Measurements from ENCODE around the gene CC2D1A. TPM values are rescaled to one million over a fixed set of nuclear protein-coding genes. Genes with fewer than 3 reads are reported as not detected.
"Not testable (repeated sequence)": the region's sequence is repeated elsewhere in the genome, so short reads cannot be mapped to it uniquely, and the experiment has no call there.

Gene CC2D1A
- total RNA-seq, 1 donor from 2014 or later, result 35.4 TPM

DNA sequence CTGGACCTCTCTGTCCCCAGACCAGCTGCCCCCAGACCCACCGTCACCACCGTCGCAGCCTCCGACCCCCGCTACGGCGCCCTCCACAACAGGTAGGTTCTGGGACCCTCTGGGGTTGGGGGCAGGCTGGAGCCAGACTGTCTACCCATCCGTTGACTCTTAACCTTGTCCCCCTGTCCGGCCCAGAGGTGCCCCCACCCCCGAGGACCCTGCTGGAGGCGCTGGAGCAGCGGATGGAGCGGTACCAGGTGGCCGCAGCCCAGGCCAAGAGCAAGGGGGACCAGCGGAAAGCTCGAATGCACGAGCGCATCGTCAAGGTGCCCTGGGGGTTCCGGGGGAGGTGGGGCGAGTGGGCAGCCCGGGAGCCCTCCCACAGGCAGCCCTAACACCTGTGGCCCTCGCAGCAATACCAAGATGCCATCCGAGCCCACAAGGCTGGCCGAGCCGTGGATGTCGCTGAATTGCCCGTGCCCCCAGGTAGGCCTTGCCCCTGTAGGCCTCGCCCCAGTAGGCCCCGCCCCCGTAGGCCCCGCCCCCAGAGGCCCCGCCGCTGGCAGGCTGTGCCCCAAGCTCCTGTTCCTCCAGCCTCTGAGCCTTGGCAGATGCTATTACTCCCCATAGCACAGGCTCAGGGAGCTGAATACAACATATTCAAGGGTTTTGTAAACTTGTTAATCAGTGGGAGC lies 12.9 kb downstream of the CC2D1A start:
- Mint-ChIP-seq H3K27me3 (no peaks in the 10 kb centered on the region), H3K9me3 (no peaks in the 10 kb centered on the region), H3K4me3 (no peak overlapping the region), H3K4me1 (ENCODE audit: unreplicated experiment) (no peaks in the 10 kb centered on the region), H3K36me3 (peaks cover 18% of the 10 kb centered on the region), H3K27ac (no peak overlapping the region)
- no peak for DNase-seq (ENCODE audit: extremely low spot score, unreplicated experiment)
- no peak for TF ChIP-seq CTCF (conservative IDR thresholded peaks at IDR 0.05)

GRCh38 chr19:13920524-13920923 lies 14.5 kb downstream of the CC2D1A start:
- H3K36me3 Mint-ChIP-seq, result peaks cover 25% of the 10 kb centered on the region

DNA sequence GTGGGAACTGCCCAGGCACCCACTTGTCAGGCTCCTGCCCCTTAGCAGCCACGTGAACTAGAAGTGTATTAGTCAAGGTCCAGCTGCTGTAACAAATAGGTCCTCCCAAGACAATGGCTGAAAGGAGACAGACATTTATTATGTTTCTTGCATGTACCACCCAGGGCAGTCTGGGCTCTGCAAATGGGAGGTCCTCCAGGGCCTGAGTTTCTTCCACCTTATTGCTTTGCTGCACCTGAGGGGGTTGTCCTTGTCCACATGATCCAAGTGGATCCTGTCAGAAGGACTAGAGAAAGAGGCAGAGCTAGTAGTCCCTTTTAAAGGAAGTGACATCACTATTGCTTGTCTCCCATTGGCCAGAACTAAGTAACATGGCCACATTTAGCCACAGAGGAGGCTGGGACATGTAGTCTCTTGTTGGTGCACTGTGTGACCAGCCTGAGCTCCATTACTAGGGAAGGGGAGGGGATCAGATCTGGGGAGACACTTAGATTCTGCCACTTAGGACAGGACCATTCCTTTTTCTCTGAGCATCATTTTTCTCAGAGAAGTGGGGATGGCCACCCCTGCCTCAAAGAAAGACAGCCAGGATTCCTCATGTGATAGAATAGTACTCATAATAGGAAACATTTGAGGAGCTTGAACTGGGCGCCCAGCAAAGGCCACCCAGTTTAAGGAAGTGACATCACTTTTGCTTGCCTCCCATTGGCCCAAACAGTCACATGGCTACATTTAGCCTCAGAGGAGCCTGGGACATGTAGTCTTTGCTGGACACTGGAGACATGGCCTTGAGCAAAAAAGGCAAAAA lies 15.1 kb downstream of the CC2D1A start:
- no peak for DNase-seq (ENCODE audit: extremely low spot score, unreplicated experiment)
- Mint-ChIP-seq H3K4me3 (no peak overlapping the region), H3K4me1 (ENCODE audit: unreplicated experiment) (no peaks in the 10 kb centered on the region), H3K27ac (no peak overlapping the region), H3K9me3 (no peaks in the 10 kb centered on the region), H3K27me3 (no peaks in the 10 kb centered on the region), H3K36me3 (peaks cover 25% of the 10 kb centered on the region)
- no peak for TF ChIP-seq CTCF (conservative IDR thresholded peaks at IDR 0.05)

More at GRCh38 chr19:13920524-13920923, 14.5 kb downstream of the CC2D1A start:
- Mint-ChIP-seq H3K4me1 (ENCODE audit: unreplicated experiment) (no peaks in the 10 kb centered on the region), H3K4me3 (no peak overlapping the region), H3K27me3 (no peaks in the 10 kb centered on the region), H3K27ac (no peak overlapping the region), H3K9me3 (no peaks in the 10 kb centered on the region)
- no peak for DNase-seq (ENCODE audit: extremely low spot score, unreplicated experiment)
- TF ChIP-seq CTCF (conservative IDR thresholded peaks at IDR 0.05), result no peak

- H3K27me3 Mint-ChIP-seq; H3K4me3 Mint-ChIP-seq; H3K9me3 Mint-ChIP-seq; H3K27ac Mint-ChIP-seq; DNase-seq (ENCODE audit: extremely low spot score, unreplicated experiment); H3K4me1 Mint-ChIP-seq (ENCODE audit: unreplicated experiment): not testable (repeated sequence)
- peaks cover 25% of the 10 kb centered on the region for H3K36me3 Mint-ChIP-seq
These were observed 16.1 kb downstream of the CC2D1A start for GRCh38 chr19:13922118-13922517.

GRCh38 chr19:13923194-13923987 lies 17.4 kb downstream of the CC2D1A start:
- no peak overlapping the region for H3K4me3 Mint-ChIP-seq
- H3K4me1 Mint-ChIP-seq (ENCODE audit: unreplicated experiment), result no peaks in the 10 kb centered on the region
- no peak for DNase-seq (ENCODE audit: extremely low spot score, unreplicated experiment)
- no peak for TF ChIP-seq CTCF (conservative IDR thresholded peaks at IDR 0.05)
- no peaks in the 10 kb centered on the region for H3K9me3 Mint-ChIP-seq
- no peak overlapping the region for H3K27ac Mint-ChIP-seq
- H3K27me3 Mint-ChIP-seq, result no peaks in the 10 kb centered on the region
- peaks cover 25% of the 10 kb centered on the region for H3K36me3 Mint-ChIP-seq
